ENCODE measurements around the gene AHCYL1.
"Not testable (repeated sequence)": the region's sequence is repeated elsewhere in the genome, so short reads cannot be mapped to it uniquely, and the experiment has no call there.

Gene AHCYL1

GRCh38 chr1:109984456-109985246 lies at the start of gene AHCYL1:
Gene AHCYL1, plus strand, starts transcription at chr1:109984765. Its CDS starts 288 bp downstream, at chr1:109985053.
- DNase-seq = peak; percentile 98 to 99

GRCh38 chr1:109935451-109935900 lies 49.1 kb upstream of the AHCYL1 start:
- DNase-seq = no peak

- no peak for DNase-seq
These were observed 46.8 kb upstream of the AHCYL1 start for GRCh38 chr1:109937738-109938137.

GRCh38 chr1:109938556-109938955 lies 46.0 kb upstream of the AHCYL1 start:
- no peak for DNase-seq

- no peak for DNase-seq
These were observed 42.1 kb upstream of the AHCYL1 start for GRCh38 chr1:109942434-109942833.

- DNase-seq = no peak
These were observed 40.0 kb upstream of the AHCYL1 start for GRCh38 chr1:109944541-109944940.

GRCh38 chr1:109946511-109946910 lies 38.1 kb upstream of the AHCYL1 start:
- DNase-seq = no peak

GRCh38 chr1:109947582-109948284 lies 36.8 kb upstream of the AHCYL1 start:
- no peak for DNase-seq

- no peak for DNase-seq
These were observed 36.3 kb upstream of the AHCYL1 start for GRCh38 chr1:109948285-109948630.

- DNase-seq = no peak
These were observed 34.5 kb upstream of the AHCYL1 start for GRCh38 chr1:109950038-109950437.

- DNase-seq = no peak
These were observed 34.1 kb upstream of the AHCYL1 start for GRCh38 chr1:109950509-109950908.

- DNase-seq = not testable (repeated sequence)
These were observed 33.1 kb upstream of the AHCYL1 start for GRCh38 chr1:109951501-109951900.

GRCh38 chr1:109954041-109954512 lies 30.5 kb upstream of the AHCYL1 start:
- no peak for DNase-seq

- DNase-seq = no peak
These were observed 25.0 kb upstream of the AHCYL1 start for GRCh38 chr1:109959632-109959973.

- DNase-seq = no peak
These were observed 24.4 kb upstream of the AHCYL1 start for GRCh38 chr1:109959974-109960744.

- no peak for DNase-seq
These were observed 23.8 kb upstream of the AHCYL1 start for GRCh38 chr1:109960745-109961094.

- DNase-seq = no peak
These were observed 20.7 kb upstream of the AHCYL1 start for GRCh38 chr1:109963864-109964263.

GRCh38 chr1:109969146-109969829 lies 15.3 kb upstream of the AHCYL1 start:
- no peak for DNase-seq

GRCh38 chr1:109969907-109970306 lies 14.7 kb upstream of the AHCYL1 start:
- no peak for DNase-seq

- DNase-seq = no peak
These were observed 13.0 kb upstream of the AHCYL1 start for GRCh38 chr1:109971559-109971958.

- DNase-seq = no peak
These were observed 10.4 kb upstream of the AHCYL1 start for GRCh38 chr1:109974191-109974590.

- DNase-seq = no peak
These were observed 8.8 kb upstream of the AHCYL1 start for GRCh38 chr1:109975718-109976117.

- DNase-seq = no peak
These were observed 7.8 kb upstream of the AHCYL1 start for GRCh38 chr1:109976762-109977161.
